ENCODE results near the gene IL12RB1.

DNA sequence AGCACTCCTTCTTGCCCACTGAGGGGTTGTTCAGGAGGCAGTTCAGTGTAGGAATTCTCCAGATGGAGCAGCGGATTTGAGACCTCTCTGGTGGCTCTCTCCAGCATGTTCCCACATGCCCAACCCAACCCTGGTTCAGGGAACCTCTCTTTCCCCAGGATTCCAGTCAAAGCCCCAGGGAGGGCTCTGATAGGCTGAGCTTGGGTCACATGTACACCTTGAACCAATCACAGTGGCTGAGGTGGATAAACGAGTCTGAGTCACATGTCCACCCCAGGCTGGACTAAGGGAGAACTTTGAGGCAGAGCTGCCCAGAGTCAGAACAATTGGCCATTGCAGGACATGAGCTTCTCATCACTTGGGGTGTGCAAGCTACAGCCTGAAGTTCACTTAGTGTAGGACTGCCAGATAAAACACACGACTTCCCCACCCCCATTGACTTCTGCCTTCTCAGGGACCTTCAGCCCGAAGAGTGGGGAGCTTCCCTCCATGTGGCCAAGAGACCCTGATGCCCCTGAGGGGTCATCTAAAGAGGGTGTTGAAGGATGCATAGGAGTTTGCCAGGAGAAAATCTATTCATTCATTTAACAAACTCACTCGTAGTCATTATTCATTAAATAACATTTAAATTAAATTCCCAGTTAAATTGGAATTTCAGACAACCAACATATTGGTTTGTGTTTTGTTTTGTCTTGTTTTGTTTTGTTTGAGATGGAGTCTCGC is 6.9 kb upstream of the IL12RB1 start:
- TF ChIP-seq POLR2A (IDR thresholded peaks at IDR 0.05): no peak
- TF ChIP-seq, protein P1, sequence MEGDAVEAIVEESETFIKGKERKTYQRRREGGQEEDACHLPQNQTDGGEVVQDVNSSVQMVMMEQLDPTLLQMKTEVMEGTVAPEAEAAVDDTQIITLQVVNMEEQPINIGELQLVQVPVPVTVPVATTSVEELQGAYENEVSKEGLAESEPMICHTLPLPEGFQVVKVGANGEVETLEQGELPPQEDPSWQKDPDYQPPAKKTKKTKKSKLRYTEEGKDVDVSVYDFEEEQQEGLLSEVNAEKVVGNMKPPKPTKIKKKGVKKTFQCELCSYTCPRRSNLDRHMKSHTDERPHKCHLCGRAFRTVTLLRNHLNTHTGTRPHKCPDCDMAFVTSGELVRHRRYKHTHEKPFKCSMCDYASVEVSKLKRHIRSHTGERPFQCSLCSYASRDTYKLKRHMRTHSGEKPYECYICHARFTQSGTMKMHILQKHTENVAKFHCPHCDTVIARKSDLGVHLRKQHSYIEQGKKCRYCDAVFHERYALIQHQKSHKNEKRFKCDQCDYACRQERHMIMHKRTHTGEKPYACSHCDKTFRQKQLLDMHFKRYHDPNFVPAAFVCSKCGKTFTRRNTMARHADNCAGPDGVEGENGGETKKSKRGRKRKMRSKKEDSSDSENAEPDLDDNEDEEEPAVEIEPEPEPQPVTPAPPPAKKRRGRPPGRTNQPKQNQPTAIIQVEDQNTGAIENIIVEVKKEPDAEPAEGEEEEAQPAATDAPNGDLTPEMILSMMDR (IDR thresholded peaks at IDR 0.05): no peak
- TF ChIP-seq POLR2AphosphoS5 (IDR thresholded peaks at IDR 0.05): no peak
- TF ChIP-seq EP300 (IDR thresholded peaks at IDR 0.05): no peak

Measured in gastroesophageal sphincter (tissue), 3 donors.